ENCODE data around the gene SEMA3A. TPM values are rescaled to one million over a fixed set of nuclear protein-coding genes. Genes with fewer than 3 reads are reported as not detected.

Gene SEMA3A
- total RNA-seq, 1 experiment from 2014 or later, result 14.2 TPM

DNA sequence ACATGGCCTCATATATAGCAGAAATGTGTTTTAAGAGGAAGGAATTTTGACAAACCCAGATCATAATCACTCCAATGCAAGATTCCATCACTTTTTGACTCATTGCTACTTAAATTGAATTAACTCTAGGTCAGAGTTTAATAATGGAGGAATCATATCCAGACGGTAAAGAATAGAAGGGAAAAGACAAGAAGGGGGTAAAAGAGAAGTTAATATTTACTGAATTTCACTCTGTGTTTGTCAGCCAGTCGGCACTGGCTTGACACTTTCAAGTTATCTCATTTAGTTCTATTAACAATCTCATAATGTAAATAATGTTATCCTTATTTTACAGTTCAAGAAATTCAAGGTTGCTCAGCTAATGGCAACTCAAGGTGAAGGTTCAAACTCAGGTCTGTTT is 147.5 kb downstream of the SEMA3A start (continued):
- TF ChIP-seq, protein P1, sequence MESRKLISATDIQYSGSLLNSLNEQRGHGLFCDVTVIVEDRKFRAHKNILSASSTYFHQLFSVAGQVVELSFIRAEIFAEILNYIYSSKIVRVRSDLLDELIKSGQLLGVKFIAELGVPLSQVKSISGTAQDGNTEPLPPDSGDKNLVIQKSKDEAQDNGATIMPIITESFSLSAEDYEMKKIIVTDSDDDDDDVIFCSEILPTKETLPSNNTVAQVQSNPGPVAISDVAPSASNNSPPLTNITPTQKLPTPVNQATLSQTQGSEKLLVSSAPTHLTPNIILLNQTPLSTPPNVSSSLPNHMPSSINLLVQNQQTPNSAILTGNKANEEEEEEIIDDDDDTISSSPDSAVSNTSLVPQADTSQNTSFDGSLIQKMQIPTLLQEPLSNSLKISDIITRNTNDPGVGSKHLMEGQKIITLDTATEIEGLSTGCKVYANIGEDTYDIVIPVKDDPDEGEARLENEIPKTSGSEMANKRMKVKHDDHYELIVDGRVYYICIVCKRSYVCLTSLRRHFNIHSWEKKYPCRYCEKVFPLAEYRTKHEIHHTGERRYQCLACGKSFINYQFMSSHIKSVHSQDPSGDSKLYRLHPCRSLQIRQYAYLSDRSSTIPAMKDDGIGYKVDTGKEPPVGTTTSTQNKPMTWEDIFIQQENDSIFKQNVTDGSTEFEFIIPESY (IDR thresholded peaks at IDR 0.05; ENCODE audit: extremely low read depth, insufficient replicate concordance, low read length), result no peak
- TF ChIP-seq CEBPB (IDR thresholded peaks at IDR 0.05; ENCODE audit: low read depth) (no peak), ELF1 (IDR thresholded peaks at IDR 0.05; ENCODE audit: borderline replicate concordance, low read depth) (no peak), EGR1 (IDR thresholded peaks at IDR 0.05; ENCODE audit: low read depth) (no peak), POLR2AphosphoS5 (IDR thresholded peaks at IDR 0.05; ENCODE audit: low read depth, low read length) (no peak)
- TF ChIP-seq, protein P2, sequence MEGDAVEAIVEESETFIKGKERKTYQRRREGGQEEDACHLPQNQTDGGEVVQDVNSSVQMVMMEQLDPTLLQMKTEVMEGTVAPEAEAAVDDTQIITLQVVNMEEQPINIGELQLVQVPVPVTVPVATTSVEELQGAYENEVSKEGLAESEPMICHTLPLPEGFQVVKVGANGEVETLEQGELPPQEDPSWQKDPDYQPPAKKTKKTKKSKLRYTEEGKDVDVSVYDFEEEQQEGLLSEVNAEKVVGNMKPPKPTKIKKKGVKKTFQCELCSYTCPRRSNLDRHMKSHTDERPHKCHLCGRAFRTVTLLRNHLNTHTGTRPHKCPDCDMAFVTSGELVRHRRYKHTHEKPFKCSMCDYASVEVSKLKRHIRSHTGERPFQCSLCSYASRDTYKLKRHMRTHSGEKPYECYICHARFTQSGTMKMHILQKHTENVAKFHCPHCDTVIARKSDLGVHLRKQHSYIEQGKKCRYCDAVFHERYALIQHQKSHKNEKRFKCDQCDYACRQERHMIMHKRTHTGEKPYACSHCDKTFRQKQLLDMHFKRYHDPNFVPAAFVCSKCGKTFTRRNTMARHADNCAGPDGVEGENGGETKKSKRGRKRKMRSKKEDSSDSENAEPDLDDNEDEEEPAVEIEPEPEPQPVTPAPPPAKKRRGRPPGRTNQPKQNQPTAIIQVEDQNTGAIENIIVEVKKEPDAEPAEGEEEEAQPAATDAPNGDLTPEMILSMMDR (IDR thresholded peaks at IDR 0.05 in 2 of 3, conservative IDR thresholded peaks at IDR 0.05 in 1 of 3; ENCODE audit: borderline replicate concordance in 1 of 3, insufficient read depth in 1 of 3, low read depth in 2 of 3, low read length in 2 of 3), result no peak

DNA sequence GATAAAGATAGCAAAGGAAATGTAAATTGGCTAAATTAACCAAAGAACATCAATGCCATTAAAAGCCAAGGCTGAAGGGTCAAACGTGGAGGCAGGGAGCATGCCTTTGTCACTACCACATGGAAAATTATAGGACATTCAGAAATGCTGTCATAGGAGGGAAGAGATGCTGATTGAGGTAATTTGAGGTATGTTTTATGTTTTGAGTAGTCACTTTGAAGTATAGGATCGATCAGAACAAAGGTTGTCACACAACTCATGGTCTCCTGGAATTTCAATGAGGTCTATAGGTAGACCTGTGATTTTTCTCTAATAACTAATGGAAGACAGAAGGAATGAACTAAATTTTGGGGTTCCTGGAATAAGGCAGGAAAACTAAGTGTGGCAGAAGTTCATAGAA is 149.8 kb downstream of the SEMA3A start:
- ChIA-PET CTCF (no interaction called here), RAD21 (ENCODE audit: low non-redundant PET in 1 of 2, low total read pairs in 2 of 2, uncharacterized antibody in 2 of 2, unreplicated experiment in 2 of 2) (no interaction called here), POLR2A (no interaction called here)
- Histone ChIP-seq H2AFZ (ENCODE audit: low read depth, low read length, poor library complexity, severe bottlenecking) (no peak overlapping the region), H3K79me2 (ENCODE audit: insufficient read depth, low read length) (no peaks in the 10 kb centered on the region), H3K9me2 (ENCODE audit: insufficient read depth) (no peaks in the 10 kb centered on the region), H3K36me3 (ENCODE audit: control insufficient read depth in 1 of 2, insufficient read depth in 2 of 2, low read length in 2 of 2) (no peaks in the 10 kb centered on the region), H3K4me2 (ENCODE audit: low read length) (no peak overlapping the region), H3K4me3 (replicated peaks in 1 of 2; ENCODE audit: low read depth in 1 of 2, low read length in 2 of 2) (no peak overlapping the region), H3K4me1 (ENCODE audit: control insufficient read depth in 1 of 2, insufficient read depth in 2 of 2, low read length in 2 of 2) (peaks cover 14 to 28% of the 10 kb centered on the region in 2 experiments), H3K27me3 (ENCODE audit: insufficient read depth, low read length) (no peaks in the 10 kb centered on the region), H3K27ac (ENCODE audit: low read depth, low read length) (no peak overlapping the region; the same call in 1 of the 2 replicates), H4K20me1 (ENCODE audit: insufficient read depth) (no peaks in the 10 kb centered on the region), H3K9ac (ENCODE audit: low read length) (no peak overlapping the region), H3K9me3 (ENCODE audit: control insufficient read depth in 1 of 2, insufficient read depth in 1 of 2, low read depth in 1 of 2, low read length in 2 of 2) (no peaks in the 10 kb centered on the region)
- intact Hi-C loops (cut with micrococcal nuclease), result no loop called here
- no TSS peak for BruUV-seq (replicated peaks)
- TF ChIP-seq, protein P1 (IDR thresholded peaks at IDR 0.05; ENCODE audit: extremely low read depth, insufficient replicate concordance, low read length), result no peak
- TF ChIP-seq TCF7L2 (IDR thresholded peaks at IDR 0.05; ENCODE audit: borderline replicate concordance, extremely low read depth, insufficient read depth, insufficient read length) (no peak), ELF1 (IDR thresholded peaks at IDR 0.05; ENCODE audit: borderline replicate concordance, low read depth) (no peak), EZH2 (IDR thresholded peaks at IDR 0.05) (no peak), POLR2A (IDR thresholded peaks at IDR 0.05; ENCODE audit: borderline replicate concordance, extremely low read depth, insufficient read depth, insufficient read length) (no peak), SP1 (IDR thresholded peaks at IDR 0.05; ENCODE audit: low read depth) (no peak), SRF (IDR thresholded peaks at IDR 0.05; ENCODE audit: low read depth) (no peak), ZFX (IDR thresholded peaks at IDR 0.05) (no peak), YY1 (IDR thresholded peaks at IDR 0.05; ENCODE audit: extremely low read depth, insufficient replicate concordance, low read depth, low read length) (no peak)
- TF ChIP-seq, protein P3, sequence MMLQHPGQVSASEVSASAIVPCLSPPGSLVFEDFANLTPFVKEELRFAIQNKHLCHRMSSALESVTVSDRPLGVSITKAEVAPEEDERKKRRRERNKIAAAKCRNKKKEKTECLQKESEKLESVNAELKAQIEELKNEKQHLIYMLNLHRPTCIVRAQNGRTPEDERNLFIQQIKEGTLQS (IDR thresholded peaks at IDR 0.05), result no peak
- TF ChIP-seq, protein P2 (IDR thresholded peaks at IDR 0.05 in 2 of 3, conservative IDR thresholded peaks at IDR 0.05 in 1 of 3; ENCODE audit: borderline replicate concordance in 1 of 3, insufficient read depth in 1 of 3, low read depth in 2 of 3, low read length in 2 of 3), result no peak
- no peak for DNase-seq (ENCODE audit: low read depth, low spot score)
- no peak for ATAC-seq
